ENCODE data around the gene AK8. TPM values are rescaled to one million over a fixed set of nuclear protein-coding genes. Genes with fewer than 3 reads are reported as not detected.

Gene AK8
- total and polyA plus RNA-seq, 4 donors = 0.07 to 0.26 (median 0.11) TPM

DNA sequence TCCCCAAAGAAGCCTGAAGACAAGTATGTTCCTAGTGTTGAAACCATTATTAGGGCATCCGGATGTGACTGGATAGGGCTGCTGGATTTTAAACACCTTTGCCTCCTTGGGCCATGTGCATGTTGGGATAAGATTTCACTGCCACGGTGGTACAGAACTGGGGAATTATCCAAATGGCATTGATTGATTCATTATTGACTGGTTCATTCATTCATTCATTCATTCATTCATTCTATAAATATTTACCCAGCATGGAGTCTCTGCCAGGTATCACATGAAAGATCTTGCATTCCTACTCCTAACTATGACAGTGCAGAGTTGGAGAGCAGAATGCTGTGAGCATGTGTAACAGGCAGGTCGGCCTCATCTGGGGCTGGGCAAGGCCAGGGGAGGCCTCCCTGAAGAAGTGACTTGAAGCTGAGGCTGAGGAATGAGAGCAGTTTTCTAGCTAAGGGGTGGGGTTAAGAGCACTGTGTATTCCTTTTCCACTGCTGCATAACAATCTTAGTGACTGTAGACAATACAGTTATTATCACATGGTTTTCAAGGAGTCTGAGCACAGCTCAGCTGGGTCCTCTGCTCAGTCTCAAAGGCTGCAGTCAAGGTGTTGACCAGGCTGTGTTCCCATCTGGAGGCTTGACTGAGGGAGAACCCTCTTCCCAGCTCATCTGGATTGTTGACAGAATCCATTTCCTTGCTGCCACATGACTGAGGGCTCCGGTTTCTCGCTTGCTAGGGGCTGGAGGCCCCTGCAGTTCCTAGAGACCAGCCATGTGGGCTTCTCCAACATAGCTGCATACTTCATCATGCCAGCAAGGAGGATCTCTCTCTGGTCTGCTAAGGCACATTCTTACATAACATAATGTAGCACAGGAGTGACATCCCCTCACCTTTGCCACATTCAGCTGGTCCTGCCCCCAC is 35.7 kb downstream of the AK8 start:
- no peaks in the 10 kb centered on the region for H3K4me1 ChIP-seq (ENCODE audit: control insufficient read depth in 4 of 4, insufficient read depth in 4 of 4, low read length in 3 of 4)
- H3K9me3 ChIP-seq (ENCODE audit: control insufficient read depth in 4 of 4, low read length in 3 of 4) = no peaks in the 10 kb centered on the region
- H3K27me3 ChIP-seq (ENCODE audit: control insufficient read depth in 4 of 4, insufficient read depth in 4 of 4, low read length in 3 of 4) = no peaks in the 10 kb centered on the region
- no peaks in the 10 kb centered on the region for H3K36me3 ChIP-seq (ENCODE audit: control insufficient read depth in 4 of 4, insufficient read depth in 3 of 4, low read depth in 1 of 4, low read length in 3 of 4)
- H3K9ac ChIP-seq (ENCODE audit: low read depth in 1 of 2, low read length in 2 of 2) = no peak overlapping the region
- H3K4me3 ChIP-seq (ENCODE audit: low read depth in 1 of 3, low read length in 3 of 3) = no peak overlapping the region
- H3K27ac ChIP-seq (ENCODE audit: low read depth in 1 of 2, low read length in 2 of 2) = no peak overlapping the region
- no peak for DNase-seq (ENCODE audit: low spot score)
- TF ChIP-seq SP1 (IDR thresholded peaks at IDR 0.05) (no peak), EGR1 (IDR thresholded peaks at IDR 0.05; ENCODE audit: low read depth in 2 of 2) (no peak), HNF4G (IDR thresholded peaks at IDR 0.05) (no peak)
- TF ChIP-seq, protein P1, sequence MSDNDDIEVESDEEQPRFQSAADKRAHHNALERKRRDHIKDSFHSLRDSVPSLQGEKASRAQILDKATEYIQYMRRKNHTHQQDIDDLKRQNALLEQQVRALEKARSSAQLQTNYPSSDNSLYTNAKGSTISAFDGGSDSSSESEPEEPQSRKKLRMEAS (IDR thresholded peaks at IDR 0.05) = no peak
- 91% methylated on average over 5 of the region's 5 CpGs for WGBS

DNA sequence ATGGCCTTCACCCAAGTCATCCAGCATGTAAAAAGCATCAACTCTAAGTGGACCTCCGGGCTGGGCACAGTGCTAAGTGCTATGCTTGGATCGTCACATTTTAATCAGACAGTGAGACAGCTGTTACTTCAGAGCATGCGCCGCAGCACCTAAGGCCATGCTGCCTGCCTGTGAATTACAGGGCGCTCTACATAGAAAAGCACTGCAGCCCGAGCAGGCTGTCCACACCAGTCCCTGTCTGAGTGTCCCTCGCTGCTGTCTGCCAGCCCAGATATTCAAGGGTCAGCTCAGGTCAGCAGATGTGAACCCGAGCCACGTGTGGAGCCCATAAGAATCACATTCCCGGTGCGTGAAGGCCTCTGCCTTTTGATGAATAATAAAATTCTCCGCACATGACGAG is 37.1 kb downstream of the AK8 start:
- no peaks in the 10 kb centered on the region for H3K9me3 ChIP-seq (ENCODE audit: control insufficient read depth in 4 of 4, low read length in 3 of 4)
- H3K27me3 ChIP-seq (ENCODE audit: control insufficient read depth in 4 of 4, insufficient read depth in 4 of 4, low read length in 3 of 4) = no peaks in the 10 kb centered on the region
- no peaks in the 10 kb centered on the region for H3K36me3 ChIP-seq (ENCODE audit: control insufficient read depth in 4 of 4, insufficient read depth in 3 of 4, low read depth in 1 of 4, low read length in 3 of 4)
- no peak overlapping the region for H3K27ac ChIP-seq (ENCODE audit: low read depth in 1 of 2, low read length in 2 of 2)
- DNase-seq (ENCODE audit: low spot score) = no peak
- no peak for TF ChIP-seq YY1 (IDR thresholded peaks at IDR 0.05)
- no peak for TF ChIP-seq RXRA (IDR thresholded peaks at IDR 0.05)
- TF ChIP-seq, protein P2, sequence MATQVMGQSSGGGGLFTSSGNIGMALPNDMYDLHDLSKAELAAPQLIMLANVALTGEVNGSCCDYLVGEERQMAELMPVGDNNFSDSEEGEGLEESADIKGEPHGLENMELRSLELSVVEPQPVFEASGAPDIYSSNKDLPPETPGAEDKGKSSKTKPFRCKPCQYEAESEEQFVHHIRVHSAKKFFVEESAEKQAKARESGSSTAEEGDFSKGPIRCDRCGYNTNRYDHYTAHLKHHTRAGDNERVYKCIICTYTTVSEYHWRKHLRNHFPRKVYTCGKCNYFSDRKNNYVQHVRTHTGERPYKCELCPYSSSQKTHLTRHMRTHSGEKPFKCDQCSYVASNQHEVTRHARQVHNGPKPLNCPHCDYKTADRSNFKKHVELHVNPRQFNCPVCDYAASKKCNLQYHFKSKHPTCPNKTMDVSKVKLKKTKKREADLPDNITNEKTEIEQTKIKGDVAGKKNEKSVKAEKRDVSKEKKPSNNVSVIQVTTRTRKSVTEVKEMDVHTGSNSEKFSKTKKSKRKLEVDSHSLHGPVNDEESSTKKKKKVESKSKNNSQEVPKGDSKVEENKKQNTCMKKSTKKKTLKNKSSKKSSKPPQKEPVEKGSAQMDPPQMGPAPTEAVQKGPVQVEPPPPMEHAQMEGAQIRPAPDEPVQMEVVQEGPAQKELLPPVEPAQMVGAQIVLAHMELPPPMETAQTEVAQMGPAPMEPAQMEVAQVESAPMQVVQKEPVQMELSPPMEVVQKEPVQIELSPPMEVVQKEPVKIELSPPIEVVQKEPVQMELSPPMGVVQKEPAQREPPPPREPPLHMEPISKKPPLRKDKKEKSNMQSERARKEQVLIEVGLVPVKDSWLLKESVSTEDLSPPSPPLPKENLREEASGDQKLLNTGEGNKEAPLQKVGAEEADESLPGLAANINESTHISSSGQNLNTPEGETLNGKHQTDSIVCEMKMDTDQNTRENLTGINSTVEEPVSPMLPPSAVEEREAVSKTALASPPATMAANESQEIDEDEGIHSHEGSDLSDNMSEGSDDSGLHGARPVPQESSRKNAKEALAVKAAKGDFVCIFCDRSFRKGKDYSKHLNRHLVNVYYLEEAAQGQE (IDR thresholded peaks at IDR 0.05) = no peak
- no peak for TF ChIP-seq EGR1 (IDR thresholded peaks at IDR 0.05; ENCODE audit: low read depth in 2 of 2)
- TF ChIP-seq FOXA1 (IDR thresholded peaks at IDR 0.05) = no peak
- TF ChIP-seq HNF4A (conservative IDR thresholded peaks at IDR 0.05) = no peak
- TF ChIP-seq, protein P3, sequence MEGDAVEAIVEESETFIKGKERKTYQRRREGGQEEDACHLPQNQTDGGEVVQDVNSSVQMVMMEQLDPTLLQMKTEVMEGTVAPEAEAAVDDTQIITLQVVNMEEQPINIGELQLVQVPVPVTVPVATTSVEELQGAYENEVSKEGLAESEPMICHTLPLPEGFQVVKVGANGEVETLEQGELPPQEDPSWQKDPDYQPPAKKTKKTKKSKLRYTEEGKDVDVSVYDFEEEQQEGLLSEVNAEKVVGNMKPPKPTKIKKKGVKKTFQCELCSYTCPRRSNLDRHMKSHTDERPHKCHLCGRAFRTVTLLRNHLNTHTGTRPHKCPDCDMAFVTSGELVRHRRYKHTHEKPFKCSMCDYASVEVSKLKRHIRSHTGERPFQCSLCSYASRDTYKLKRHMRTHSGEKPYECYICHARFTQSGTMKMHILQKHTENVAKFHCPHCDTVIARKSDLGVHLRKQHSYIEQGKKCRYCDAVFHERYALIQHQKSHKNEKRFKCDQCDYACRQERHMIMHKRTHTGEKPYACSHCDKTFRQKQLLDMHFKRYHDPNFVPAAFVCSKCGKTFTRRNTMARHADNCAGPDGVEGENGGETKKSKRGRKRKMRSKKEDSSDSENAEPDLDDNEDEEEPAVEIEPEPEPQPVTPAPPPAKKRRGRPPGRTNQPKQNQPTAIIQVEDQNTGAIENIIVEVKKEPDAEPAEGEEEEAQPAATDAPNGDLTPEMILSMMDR (IDR thresholded peaks at IDR 0.05; ENCODE audit: low read depth, low read length, missing input control) = no peak
- TF ChIP-seq TAF1 (conservative IDR thresholded peaks at IDR 0.05) = no peak
- TF ChIP-seq RAD21 (IDR thresholded peaks at IDR 0.05) = no peak
- no peak for TF ChIP-seq JUND (IDR thresholded peaks at IDR 0.05)
- TF ChIP-seq, protein P1 (IDR thresholded peaks at IDR 0.05) = no peak
- TF ChIP-seq SP1 (IDR thresholded peaks at IDR 0.05) = no peak
- H3K4me3 ChIP-seq (ENCODE audit: low read depth in 1 of 3, low read length in 3 of 3) = no peak overlapping the region
- H3K4me1 ChIP-seq (ENCODE audit: control insufficient read depth in 4 of 4, insufficient read depth in 4 of 4, low read length in 3 of 4) = no peaks in the 10 kb centered on the region
- H3K9ac ChIP-seq (ENCODE audit: low read depth in 1 of 2, low read length in 2 of 2) = no peak overlapping the region
- WGBS = 89% methylated on average over 13 of the region's 13 CpGs
